ENCODE measurements around the gene SPEF1. TPM values are rescaled to one million over a fixed set of nuclear protein-coding genes. Genes with fewer than 3 reads are reported as not detected.

The SPEF1 gene
- total and polyA plus RNA-seq, 10 of the 15 experiments (the other 5 are each of a cell fraction or from before 2014, with no cell fraction given): 0.12 TPM; not detected in 9

DNA sequence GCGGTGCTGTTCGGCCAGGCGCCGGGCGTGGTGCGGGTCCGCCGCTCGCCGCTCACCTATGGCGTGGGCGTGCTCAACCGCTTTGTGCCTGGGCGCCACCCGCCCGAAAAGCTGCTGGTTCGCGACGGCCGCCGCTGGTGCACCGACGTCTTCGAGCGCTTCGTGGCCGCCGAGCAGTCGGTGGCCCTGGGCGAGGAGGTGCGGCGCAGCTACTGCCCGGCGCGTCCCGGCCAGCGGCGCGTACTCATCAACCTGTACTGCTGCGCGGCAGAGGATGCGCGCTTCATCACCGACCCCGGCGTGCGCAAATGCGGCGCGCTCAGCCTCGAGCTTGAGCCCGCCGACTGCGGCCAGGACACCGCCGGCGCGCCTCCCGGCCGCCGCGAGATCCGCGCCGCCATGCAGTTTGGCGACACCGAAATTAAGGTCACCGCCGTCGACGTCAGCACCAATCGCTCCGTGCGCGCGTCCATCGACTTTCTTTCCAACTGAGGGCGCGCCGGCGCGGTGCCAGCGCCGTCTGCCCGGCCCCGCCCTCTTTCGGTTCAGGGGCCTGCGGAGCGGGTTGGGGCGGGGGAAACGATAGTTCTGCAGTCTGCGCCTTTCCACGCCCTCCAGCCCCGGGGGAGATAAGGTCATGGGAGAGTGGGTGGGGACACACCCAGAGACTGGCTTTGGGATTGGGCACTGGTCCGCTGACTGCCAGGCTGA, 29.4 kb downstream of the SPEF1 start:
- intact Hi-C loops (cut with micrococcal nuclease; ENCODE audit: unreplicated experiment): loop anchor here (2.0 kb wide), 1 partner anchor 15 kb away; the partner anchor contains the start of gene ADISSP
- DNase-seq (ENCODE audit: low read depth, low spot score) (no peak), FAIRE-seq (no peak), ATAC-seq (peak; percentile 64)
- RAD21 ChIA-PET (ENCODE audit: unreplicated experiment): interaction anchor here (0.9 to 1.3 kb wide), 3 partner anchors 16 to 75 kb away, joined by 3 to 4 read pairs (median 4); partner anchors contain the start of gene ADISSP
- H3K79me2 ChIP-seq (ENCODE audit: control insufficient read depth, insufficient read depth, low read length): no peaks in the 10 kb centered on the region
- H4K20me1 ChIP-seq (ENCODE audit: control insufficient read depth, insufficient read depth): no peaks in the 10 kb centered on the region
- no peak overlapping the region for H2AFZ ChIP-seq (ENCODE audit: control insufficient read depth, low read depth, low read length)
- SMC1A ChIA-PET (ENCODE audit: uncharacterized antibody, unreplicated experiment): interaction anchor here (1.7 to 2.7 kb wide), 2 partner anchors 17 to 35 kb away, joined by 3 to 12 read pairs; partner anchors contain the start of gene ADISSP
- in situ Hi-C loops (cut with MboI): no loop called here
- no peak overlapping the region for H3K27ac ChIP-seq (ENCODE audit: control insufficient read depth, insufficient read depth)
- no peak overlapping the region for H3K9ac ChIP-seq (ENCODE audit: control insufficient read depth, insufficient read depth, low read length)
- H3K4me3 ChIP-seq: no peak overlapping the region
- TF ChIP-seq MEF2B (IDR thresholded peaks at IDR 0.05; ENCODE audit: partially characterized antibody, poor library complexity, severe bottlenecking): peak; percentile 39
- TF ChIP-seq RB1 (IDR thresholded peaks at IDR 0.05; ENCODE audit: borderline replicate concordance): no peak
- BruUV-seq (replicated peaks): no TSS peak
- CTCF ChIA-PET: interaction anchor here (1.3 to 4.1 kb wide), 5 partner anchors 15 to 104 kb away, joined by 4 to 52 read pairs (median 6); partner anchors contain the start of gene ADISSP
- WGBS (ENCODE audit: insufficient coverage, insufficient replicate concordance, low lambda C conversion rate, missing lambda C conversion rate): 65% methylated on average over 55 of the region's 95 CpGs
- peak overlapping the region; percentile 33 for H3K4me2 ChIP-seq (ENCODE audit: control insufficient read depth, insufficient read depth)
- H3K9me3 ChIP-seq (replicated peaks; ENCODE audit: control insufficient read depth, insufficient read depth, low read length): no peaks in the 10 kb centered on the region
- no peaks in the 10 kb centered on the region for H3K4me1 ChIP-seq (ENCODE audit: control insufficient read depth, insufficient read depth, low read length)
- no peaks in the 10 kb centered on the region for H3K27me3 ChIP-seq (replicated peaks in 1 of 2; ENCODE audit: control insufficient read depth in 2 of 2, insufficient read depth in 2 of 2, low read length in 1 of 2)
- no peaks in the 10 kb centered on the region; a peak in 1 of 4 replicates for H3K36me3 ChIP-seq (ENCODE audit: control insufficient read depth in 2 of 2, insufficient read depth in 2 of 2, low read length in 1 of 2)
- POLR2A ChIA-PET: no interaction called here

GRCh38 chr20:3751305-3751674, 30.0 kb downstream of the SPEF1 start:
- H3K9ac ChIP-seq (ENCODE audit: control insufficient read depth, insufficient read depth, low read length): no peak overlapping the region
- no peaks in the 10 kb centered on the region for H3K27me3 ChIP-seq (replicated peaks in 1 of 2; ENCODE audit: control insufficient read depth in 2 of 2, insufficient read depth in 2 of 2, low read length in 1 of 2)
- no peak overlapping the region for H3K27ac ChIP-seq (ENCODE audit: control insufficient read depth, insufficient read depth)
- H3K4me2 ChIP-seq (ENCODE audit: control insufficient read depth, insufficient read depth): peak overlapping the region; percentile 33; the same call in 1 of the 2 replicates
- FAIRE-seq: no peak
- H4K20me1 ChIP-seq (ENCODE audit: control insufficient read depth, insufficient read depth): no peaks in the 10 kb centered on the region
- no peaks in the 10 kb centered on the region for H3K9me3 ChIP-seq (replicated peaks; ENCODE audit: control insufficient read depth, insufficient read depth, low read length)
- SMC1A ChIA-PET (ENCODE audit: uncharacterized antibody, unreplicated experiment): interaction anchor here (0.9 to 2.7 kb wide), 3 partner anchors 17 to 36 kb away, joined by 3 to 12 read pairs (median 3); partner anchors contain the start of gene ADISSP
- no peak for ATAC-seq
- no peak overlapping the region for H3K4me3 ChIP-seq
- intact Hi-C loops (cut with micrococcal nuclease; ENCODE audit: unreplicated experiment): no loop called here
- no peaks in the 10 kb centered on the region; a peak in 1 of 4 replicates for H3K36me3 ChIP-seq (ENCODE audit: control insufficient read depth in 2 of 2, insufficient read depth in 2 of 2, low read length in 1 of 2)
- no peak overlapping the region for H2AFZ ChIP-seq (ENCODE audit: control insufficient read depth, low read depth, low read length)
- no TSS peak for BruUV-seq (replicated peaks)
- WGBS (ENCODE audit: insufficient coverage, insufficient replicate concordance, low lambda C conversion rate, missing lambda C conversion rate): 99% methylated on average over 21 of the region's 31 CpGs
- CTCF ChIA-PET: interaction anchor here (1.0 to 1.9 kb wide), 4 partner anchors 17 to 165 kb away, joined by 3 to 9 read pairs (median 4); partner anchors contain the start of gene ADISSP
- H3K4me1 ChIP-seq (ENCODE audit: control insufficient read depth, insufficient read depth, low read length): no peaks in the 10 kb centered on the region
- no peak for DNase-seq (ENCODE audit: low read depth, low spot score)
- POLR2A ChIA-PET: no interaction called here
- RAD21 ChIA-PET (ENCODE audit: unreplicated experiment): interaction anchor here (0.9 kb wide), 1 partner anchor 16 kb away, joined by 3 read pairs; the partner anchor contains the start of gene ADISSP
- H3K79me2 ChIP-seq (ENCODE audit: control insufficient read depth, insufficient read depth, low read length): no peaks in the 10 kb centered on the region
- in situ Hi-C loops (cut with MboI): no loop called here
- no peak for TF ChIP-seq CEBPZ (IDR thresholded peaks at IDR 0.05; ENCODE audit: low read depth, low read length)
- no peak for TF ChIP-seq ZNF384 (IDR thresholded peaks at IDR 0.05; ENCODE audit: borderline replicate concordance, low read depth, low read length)
- TF ChIP-seq GATAD2B (conservative IDR thresholded peaks at IDR 0.05; ENCODE audit: low read depth): no peak
- no peak for TF ChIP-seq PBX3 (IDR thresholded peaks at IDR 0.05; ENCODE audit: insufficient replicate concordance, low read depth, low read length)
- TF ChIP-seq SPI1 (IDR thresholded peaks at IDR 0.05; ENCODE audit: borderline replicate concordance, insufficient read depth, low read depth, low read length): no peak
- no peak for TF ChIP-seq WRNIP1 (IDR thresholded peaks at IDR 0.05; ENCODE audit: borderline replicate concordance, low read depth, low read length)
- no peak for TF ChIP-seq RFX5 (IDR thresholded peaks at IDR 0.05; ENCODE audit: low read depth, low read length)
- TF ChIP-seq CBX5 (IDR thresholded peaks at IDR 0.05; ENCODE audit: low read depth): no peak
- no peak for TF ChIP-seq SIX5 (IDR thresholded peaks at IDR 0.05; ENCODE audit: low read depth, low read length, severe bottlenecking)
